PC-9 (cell line): ENCODE results near the gene MKRN2. TPM values are rescaled to one million over a fixed set of nuclear protein-coding genes. Genes with fewer than 3 reads are reported as not detected.
A peak's percentile ranks its signal among the peaks of the same experiment; 100 is the strongest.

Source experiments
- BruUV-seq: library from RNA; stranded (reverse); fragments of 400-500 nt; replicated peaks from 2 replicates; lab custom pipeline; 2021; lab: Mats Ljungman, UMichigan
- CTCF ChIA-PET: fragments of 300-600 bp; sonication (Branson Sonifier 250); formaldehyde crosslinking; loops from one replicate; lab custom pipeline; 2022; ENCODE audit warnings: antibody characterized with exemption; lab: Charles Lee
- POLR2A ChIA-PET: fragments of 300-600 bp; sonication (Branson Sonifier 250); formaldehyde crosslinking; loops from one replicate; lab custom pipeline; 2022; ENCODE audit warnings: antibody characterized with exemption; ENCODE audit not compliant: unreplicated experiment; lab: Charles Lee
- DNase-seq, 2 experiments: peaks; one replicate each; pipeline versions ENCODE4 v3.0.0 to v3.0.0-alpha.2; 2015 to 2022; ENCODE audit warnings: mixed read lengths in 1 of 2
- H2AFZ ChIP-seq: fragments of 200-600 bp; sonication (generic); 2 replicates; pipeline ENCODE4 v1.8.1; 2017; ENCODE audit warnings: antibody characterized with exemption
- H3F3A ChIP-seq: fragments of 200-600 bp; sonication (generic); 2 replicates; pipeline ENCODE4 v1.8.1; 2017; ENCODE audit warnings: antibody characterized with exemption, mild to moderate bottlenecking, low read depth; ENCODE audit not compliant: insufficient read depth
- H3K27ac ChIP-seq: fragments of 200-600 bp; sonication (generic); 2 replicates; pipeline ENCODE4 v1.6.1; 2016; ENCODE audit warnings: mixed run types
- H3K27me3 ChIP-seq: fragments of 200-600 bp; sonication (generic); 2 replicates; pipeline ENCODE4 v1.6.1; 2016; ENCODE audit warnings: low read depth, mixed run types; ENCODE audit not compliant: insufficient read depth
- H3K36me3 ChIP-seq: fragments of 200-600 bp; sonication (generic); 2 replicates; pipeline ENCODE4 v1.6.1; 2016; ENCODE audit warnings: low read depth, mixed run types
- H3K4me1 ChIP-seq: fragments of 200-600 bp; sonication (generic); replicated peaks from 2 replicates; pipeline ENCODE4 v1.6.1; 2016; ENCODE audit warnings: mixed run types; ENCODE audit not compliant: insufficient read depth
- H3K4me2 ChIP-seq: fragments of 200-600 bp; sonication (generic); 2 replicates; pipeline ENCODE4 v1.6.1; 2017; ENCODE audit warnings: mixed run types
- H3K4me3 ChIP-seq: fragments of 200-600 bp; sonication (generic); 2 replicates; pipeline ENCODE4 v1.6.1; 2016; ENCODE audit warnings: mixed run types
- H3K79me2 ChIP-seq: fragments of 200-600 bp; sonication (generic); 2 replicates; pipeline ENCODE4 v1.6.1; 2017; ENCODE audit warnings: low read depth, mixed run types
- H3K9me2 ChIP-seq: fragments of 200-600 bp; sonication (generic); 2 replicates; pipeline ENCODE4 v1.8.1; 2017; ENCODE audit warnings: mild to moderate bottlenecking; ENCODE audit not compliant: insufficient read depth
- H3K9me3 ChIP-seq: fragments of 200-600 bp; sonication (generic); 2 replicates; pipeline ENCODE4 v1.8.1; 2016; ENCODE audit warnings: low read depth; ENCODE audit not compliant: insufficient read depth
- H4K20me1 ChIP-seq: fragments of 200-600 bp; sonication (generic); 2 replicates; pipeline ENCODE4 v1.8.1; 2017; ENCODE audit not compliant: insufficient read depth
- EZH2 ChIP-seq: fragments of 200-600 bp; sonication (generic); IDR thresholded peaks from 2 replicates; pipeline ENCODE4 v1.8.0; 2017; ENCODE audit warnings: antibody characterized with exemption, low read depth
- intact Hi-C: fragments of 100-400 bp; cut with micrococcal nuclease; formaldehyde crosslinking; loops from one replicate; pipeline ENCODE4 v1.10.0; 2022; ENCODE audit not compliant: unreplicated experiment
- total RNA-seq: library from RNA; stranded (reverse); gene quantifications from 2 replicates; pipeline ENCODE4 v1.2.3, GENCODE V29; 2021
- TF ChIP-seq, protein P1 (sequence below): fragments of 200-600 bp; sonication (generic); conservative IDR thresholded peaks from 2 replicates; pipeline ENCODE4 v1.6.1; 2017; ENCODE audit warnings: mixed run types, antibody characterized with exemption, mild to moderate bottlenecking, moderate library complexity

The MKRN2 gene
- total RNA-seq, 1 experiment from 2014 or later = 25.0 TPM

DNA sequence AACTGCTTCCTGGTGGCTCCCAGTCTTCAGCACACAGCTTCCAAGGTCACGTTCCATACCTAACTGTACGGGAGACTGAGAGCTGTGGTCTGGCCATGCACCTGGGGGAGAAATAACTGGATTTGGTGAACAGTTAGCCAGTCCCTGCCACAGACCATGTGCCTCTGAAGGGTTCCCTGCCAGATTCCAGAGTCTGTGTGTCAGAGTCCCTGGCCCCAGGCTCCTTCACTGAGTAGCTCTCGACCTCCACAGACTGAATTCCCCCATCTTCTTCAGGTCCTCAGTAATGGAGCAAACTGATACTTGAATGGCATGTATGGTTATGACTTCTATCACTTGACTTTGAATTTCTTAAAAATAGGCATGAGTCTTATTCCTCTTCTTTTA lies 29.1 kb upstream of the MKRN2 start:
- POLR2A ChIA-PET = interaction anchor here (0.6 kb wide), 1 partner anchor 155 kb away, joined by 13 read pairs; no protein-coding TSS in a partner anchor
- DNase-seq = no peak
- Histone ChIP-seq H3K27ac (no peak overlapping the region), H3K9me3 (no peaks in the 10 kb centered on the region), H3K36me3 (peaks cover 46% of the 10 kb centered on the region), H3K4me1 (no peaks in the 10 kb centered on the region), H3F3A (0 out of 2 replicates have a peak, but pooled peaks cover 16% of the 10 kb centered on the region), H3K4me2 (no peak overlapping the region), H3K9me2 (no peaks in the 10 kb centered on the region), H2AFZ (no peak overlapping the region), H3K27me3 (no peaks in the 10 kb centered on the region), H3K4me3 (no peak overlapping the region), H3K79me2 (no peaks in the 10 kb centered on the region; the same call in 1 of the 2 replicates), H4K20me1 (no peaks in the 10 kb centered on the region; the same call in 1 of the 2 replicates)
- BruUV-seq = no TSS peak
- CTCF ChIA-PET = no interaction called here
- intact Hi-C loops = no loop called here
- TF ChIP-seq EZH2 = no peak
- TF ChIP-seq, protein P1, sequence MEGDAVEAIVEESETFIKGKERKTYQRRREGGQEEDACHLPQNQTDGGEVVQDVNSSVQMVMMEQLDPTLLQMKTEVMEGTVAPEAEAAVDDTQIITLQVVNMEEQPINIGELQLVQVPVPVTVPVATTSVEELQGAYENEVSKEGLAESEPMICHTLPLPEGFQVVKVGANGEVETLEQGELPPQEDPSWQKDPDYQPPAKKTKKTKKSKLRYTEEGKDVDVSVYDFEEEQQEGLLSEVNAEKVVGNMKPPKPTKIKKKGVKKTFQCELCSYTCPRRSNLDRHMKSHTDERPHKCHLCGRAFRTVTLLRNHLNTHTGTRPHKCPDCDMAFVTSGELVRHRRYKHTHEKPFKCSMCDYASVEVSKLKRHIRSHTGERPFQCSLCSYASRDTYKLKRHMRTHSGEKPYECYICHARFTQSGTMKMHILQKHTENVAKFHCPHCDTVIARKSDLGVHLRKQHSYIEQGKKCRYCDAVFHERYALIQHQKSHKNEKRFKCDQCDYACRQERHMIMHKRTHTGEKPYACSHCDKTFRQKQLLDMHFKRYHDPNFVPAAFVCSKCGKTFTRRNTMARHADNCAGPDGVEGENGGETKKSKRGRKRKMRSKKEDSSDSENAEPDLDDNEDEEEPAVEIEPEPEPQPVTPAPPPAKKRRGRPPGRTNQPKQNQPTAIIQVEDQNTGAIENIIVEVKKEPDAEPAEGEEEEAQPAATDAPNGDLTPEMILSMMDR = no peak

- Histone ChIP-seq H3K36me3 (peaks cover 35% of the 10 kb centered on the region), H3K27me3 (no peaks in the 10 kb centered on the region), H3K4me3 (no peak overlapping the region), H3K4me2 (no peak overlapping the region), H4K20me1 (no peaks in the 10 kb centered on the region; the same call in 1 of the 2 replicates), H3F3A (peaks cover 42% of the 10 kb centered on the region), H3K4me1 (peaks cover 17% of the 10 kb centered on the region), H3K9me2 (no peaks in the 10 kb centered on the region), H3K79me2 (no peaks in the 10 kb centered on the region; the same call in 1 of the 2 replicates), H3K9me3 (no peaks in the 10 kb centered on the region), H2AFZ (no peak overlapping the region), H3K27ac (no peak overlapping the region)
- no peak for DNase-seq
- TF ChIP-seq EZH2 = no peak
- TF ChIP-seq, protein P1 = no peak
- ChIA-PET POLR2A (no interaction called here), CTCF (no interaction called here)
- intact Hi-C loops = no loop called here
- no TSS peak for BruUV-seq
Observed at GRCh38 chr3:12532182-12532581, 24.7 kb upstream of the MKRN2 start.

- intact Hi-C loops = no loop called here
- Histone ChIP-seq H3K4me1 (peaks cover 17% of the 10 kb centered on the region), H2AFZ (no peak overlapping the region), H3F3A (peaks cover 29% of the 10 kb centered on the region), H3K27ac (no peak overlapping the region), H3K79me2 (no peaks in the 10 kb centered on the region), H3K27me3 (no peaks in the 10 kb centered on the region), H3K9me2 (no peaks in the 10 kb centered on the region), H3K9me3 (no peaks in the 10 kb centered on the region), H4K20me1 (no peaks in the 10 kb centered on the region), H3K36me3 (peaks cover 15% of the 10 kb centered on the region), H3K4me3 (no peak overlapping the region), H3K4me2 (no peak overlapping the region)
- no TSS peak for BruUV-seq
- POLR2A ChIA-PET = no interaction called here
- no peak for DNase-seq
- CTCF ChIA-PET = interaction anchor here (0.7 kb wide), 1 partner anchor 9 kb away, joined by 3 read pairs; no protein-coding TSS in a partner anchor
- TF ChIP-seq, protein P1 = 0 out of 2 replicates have a peak, but pooled peaks have one; percentile 24
- TF ChIP-seq EZH2 = no peak
Observed at GRCh38 chr3:12536423-12536822, 20.5 kb upstream of the MKRN2 start.
